ENCODE results near the gene TAF9B.
"Not testable (repeated sequence)": the region's sequence is repeated elsewhere in the genome, so short reads cannot be mapped to it uniquely, and the experiment has no call there.

Gene TAF9B

GRCh38 chrX:78102091-78102490 is 37.4 kb downstream of the TAF9B start:
- DNase-seq (ENCODE audit: low read depth, low spot score), result no peak
- TF ChIP-seq SUZ12 (IDR thresholded peaks at IDR 0.05; ENCODE audit: extremely low read depth, insufficient read depth, insufficient read length), result no peak
- no peak for TF ChIP-seq YY1 (IDR thresholded peaks at IDR 0.05; ENCODE audit: insufficient read depth, insufficient read length)
- no peak for TF ChIP-seq ZNF274 (IDR thresholded peaks at IDR 0.05; ENCODE audit: low read depth, low read length)
- no peak overlapping the region for H3K4me3 ChIP-seq (ENCODE audit: insufficient read length, low read depth)

GRCh38 chrX:78098108-78098507 is 41.3 kb downstream of the TAF9B start:
- H3K9me3 ChIP-seq (ENCODE audit: insufficient read depth, low read length), result no peaks in the 10 kb centered on the region
- no peak overlapping the region for H3K4me3 ChIP-seq (ENCODE audit: insufficient read length, low read depth)
- no peak for DNase-seq (ENCODE audit: low read depth, low spot score)
- TF ChIP-seq SUZ12 (IDR thresholded peaks at IDR 0.05; ENCODE audit: extremely low read depth, insufficient read depth, insufficient read length) (no peak), ZNF274 (IDR thresholded peaks at IDR 0.05; ENCODE audit: low read depth, low read length) (no peak), YY1 (IDR thresholded peaks at IDR 0.05; ENCODE audit: insufficient read depth, insufficient read length) (no peak)
- H3K9ac ChIP-seq (ENCODE audit: insufficient read length, low read depth), result no peak overlapping the region
- no peaks in the 10 kb centered on the region for H3K36me3 ChIP-seq (ENCODE audit: insufficient read depth, insufficient read length, low read length)
- H3K4me1 ChIP-seq (ENCODE audit: insufficient read depth, insufficient read length), result peaks cover under 1% of the 10 kb centered on the region
- no peaks in the 10 kb centered on the region for H3K27me3 ChIP-seq (ENCODE audit: insufficient read depth, insufficient read length)

More at GRCh38 chrX:78102091-78102490, 37.4 kb downstream of the TAF9B start:
- H3K4me1 ChIP-seq (ENCODE audit: insufficient read depth, insufficient read length), result no peaks in the 10 kb centered on the region
- no peak overlapping the region for H3K9ac ChIP-seq (ENCODE audit: insufficient read length, low read depth)
- H3K27me3 ChIP-seq (ENCODE audit: insufficient read depth, insufficient read length), result no peaks in the 10 kb centered on the region
- H3K36me3 ChIP-seq (ENCODE audit: insufficient read depth, insufficient read length, low read length), result peaks cover 23% of the 10 kb centered on the region
- H3K9me3 ChIP-seq (ENCODE audit: insufficient read depth, low read length), result no peaks in the 10 kb centered on the region

GRCh38 chrX:78092296-78092695 is 47.2 kb downstream of the TAF9B start:
- H3K36me3 ChIP-seq (ENCODE audit: insufficient read depth, insufficient read length, low read length), result no peaks in the 10 kb centered on the region
- no peak overlapping the region for H3K9ac ChIP-seq (ENCODE audit: insufficient read length, low read depth)
- H3K4me1 ChIP-seq (ENCODE audit: insufficient read depth, insufficient read length), result peaks cover 5% of the 10 kb centered on the region
- no peak overlapping the region for H3K4me3 ChIP-seq (ENCODE audit: insufficient read length, low read depth)
- no peak for TF ChIP-seq ZNF274 (IDR thresholded peaks at IDR 0.05; ENCODE audit: low read depth, low read length)
- no peak for TF ChIP-seq SUZ12 (IDR thresholded peaks at IDR 0.05; ENCODE audit: extremely low read depth, insufficient read depth, insufficient read length)
- TF ChIP-seq YY1 (IDR thresholded peaks at IDR 0.05; ENCODE audit: insufficient read depth, insufficient read length), result no peak
- DNase-seq (ENCODE audit: low read depth, low spot score), result no peak
- no peaks in the 10 kb centered on the region for H3K27me3 ChIP-seq (ENCODE audit: insufficient read depth, insufficient read length)
- no peaks in the 10 kb centered on the region for H3K9me3 ChIP-seq (ENCODE audit: insufficient read depth, low read length)

- H3K9me3 ChIP-seq (ENCODE audit: insufficient read depth, low read length); DNase-seq (ENCODE audit: low read depth, low spot score); H3K4me3 ChIP-seq (ENCODE audit: insufficient read length, low read depth); H3K9ac ChIP-seq (ENCODE audit: insufficient read length, low read depth); H3K36me3 ChIP-seq (ENCODE audit: insufficient read depth, insufficient read length, low read length); H3K27me3 ChIP-seq (ENCODE audit: insufficient read depth, insufficient read length); H3K4me1 ChIP-seq (ENCODE audit: insufficient read depth, insufficient read length): not testable (repeated sequence)
Measured at GRCh38 chrX:78081413-78081812, 58.0 kb downstream of the TAF9B start.

Measured in NT2/D1 (cell line).